GM12865 (cell line): ENCODE data around the gene ABAT.
"Not testable (repeated sequence)": the region's sequence is repeated elsewhere in the genome, so short reads cannot be mapped to it uniquely, and the experiment has no call there.

Source experiments
- DNase-seq: peaks from one replicate; pipeline ENCODE4 v3.0.0; 2010; ENCODE audit warnings: low read depth
- H3K4me3 ChIP-seq: 2 replicates; pipeline ENCODE4 v1.5.1; 2011; ENCODE audit warnings: mild to moderate bottlenecking, low read depth, low read length, control low read depth
- TF ChIP-seq, protein P1 (sequence below): IDR thresholded peaks from 2 replicates; pipeline ENCODE4 v1.5.1; 2011; ENCODE audit warnings: low read length, control low read depth, low read depth, inconsistent platforms; ENCODE audit not compliant: insufficient read depth; ENCODE audit errors: missing control alignments

Gene ABAT

DNA sequence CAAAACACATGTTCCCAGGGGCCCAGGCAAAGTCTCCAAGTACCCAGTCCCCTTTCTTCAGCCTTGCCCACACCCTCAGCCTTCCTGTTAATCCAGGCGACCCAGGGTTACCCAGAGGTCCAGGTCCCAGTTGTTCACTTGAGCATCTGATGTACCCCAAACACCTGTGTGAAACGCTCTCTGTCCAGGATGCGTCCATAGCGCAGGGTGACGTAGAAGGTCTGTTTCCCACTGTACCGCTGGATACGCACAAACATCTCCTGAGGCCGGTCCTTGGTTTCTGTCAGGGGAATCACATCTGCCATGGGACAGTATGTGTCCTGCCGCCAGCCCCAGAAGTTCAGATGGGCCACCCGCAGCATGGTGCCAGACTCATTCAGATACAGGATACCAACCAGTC, 121.4 kb downstream of the ABAT start:
- H3K4me3 ChIP-seq: no peak overlapping the region
- TF ChIP-seq, protein P1, sequence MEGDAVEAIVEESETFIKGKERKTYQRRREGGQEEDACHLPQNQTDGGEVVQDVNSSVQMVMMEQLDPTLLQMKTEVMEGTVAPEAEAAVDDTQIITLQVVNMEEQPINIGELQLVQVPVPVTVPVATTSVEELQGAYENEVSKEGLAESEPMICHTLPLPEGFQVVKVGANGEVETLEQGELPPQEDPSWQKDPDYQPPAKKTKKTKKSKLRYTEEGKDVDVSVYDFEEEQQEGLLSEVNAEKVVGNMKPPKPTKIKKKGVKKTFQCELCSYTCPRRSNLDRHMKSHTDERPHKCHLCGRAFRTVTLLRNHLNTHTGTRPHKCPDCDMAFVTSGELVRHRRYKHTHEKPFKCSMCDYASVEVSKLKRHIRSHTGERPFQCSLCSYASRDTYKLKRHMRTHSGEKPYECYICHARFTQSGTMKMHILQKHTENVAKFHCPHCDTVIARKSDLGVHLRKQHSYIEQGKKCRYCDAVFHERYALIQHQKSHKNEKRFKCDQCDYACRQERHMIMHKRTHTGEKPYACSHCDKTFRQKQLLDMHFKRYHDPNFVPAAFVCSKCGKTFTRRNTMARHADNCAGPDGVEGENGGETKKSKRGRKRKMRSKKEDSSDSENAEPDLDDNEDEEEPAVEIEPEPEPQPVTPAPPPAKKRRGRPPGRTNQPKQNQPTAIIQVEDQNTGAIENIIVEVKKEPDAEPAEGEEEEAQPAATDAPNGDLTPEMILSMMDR: no peak
- no peak for DNase-seq

DNA sequence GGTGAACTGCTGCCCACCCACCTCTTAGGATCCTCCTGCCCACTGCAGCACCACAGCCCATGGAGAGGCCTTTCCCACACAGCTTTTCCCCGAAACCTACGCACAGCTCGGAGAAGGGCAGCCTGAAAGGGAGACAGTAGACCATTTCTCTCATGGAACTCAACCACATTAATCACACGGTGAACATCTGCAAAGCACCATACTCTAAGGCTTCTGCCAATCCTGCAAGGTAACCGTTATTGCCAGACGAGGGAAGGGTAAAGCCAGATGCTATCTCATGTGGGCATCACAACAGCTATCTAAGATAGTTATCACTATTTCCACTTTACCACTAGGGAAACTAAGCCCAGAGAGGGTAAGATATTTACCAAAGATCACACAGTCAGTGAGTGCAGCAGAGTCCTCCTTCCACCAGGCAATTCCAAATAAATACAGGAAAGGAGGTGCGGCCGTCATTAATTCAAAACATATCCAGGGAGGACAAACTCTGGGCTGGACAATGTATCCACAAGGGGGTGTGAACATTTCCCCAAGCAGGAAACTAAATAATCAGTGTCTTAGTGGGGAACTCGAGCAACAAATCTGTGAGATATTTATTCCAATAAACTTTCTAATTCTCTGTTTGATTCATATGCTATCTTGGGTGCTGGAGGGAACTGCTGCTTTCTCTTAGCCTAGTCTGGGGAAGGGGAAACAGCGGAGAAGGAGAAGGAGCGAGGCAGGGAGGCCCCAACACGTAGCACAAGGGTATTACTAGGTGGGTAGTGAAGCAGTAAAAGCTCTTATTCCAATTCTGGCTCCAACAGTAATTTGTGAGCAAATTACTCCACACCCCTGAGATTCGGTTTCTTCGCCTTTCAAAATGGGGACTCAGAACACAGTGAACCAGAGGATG, 122.3 kb downstream of the ABAT start:
- TF ChIP-seq, protein P1: no peak
- DNase-seq: no peak
- H3K4me3 ChIP-seq: peak overlapping the region; percentile 73

DNA sequence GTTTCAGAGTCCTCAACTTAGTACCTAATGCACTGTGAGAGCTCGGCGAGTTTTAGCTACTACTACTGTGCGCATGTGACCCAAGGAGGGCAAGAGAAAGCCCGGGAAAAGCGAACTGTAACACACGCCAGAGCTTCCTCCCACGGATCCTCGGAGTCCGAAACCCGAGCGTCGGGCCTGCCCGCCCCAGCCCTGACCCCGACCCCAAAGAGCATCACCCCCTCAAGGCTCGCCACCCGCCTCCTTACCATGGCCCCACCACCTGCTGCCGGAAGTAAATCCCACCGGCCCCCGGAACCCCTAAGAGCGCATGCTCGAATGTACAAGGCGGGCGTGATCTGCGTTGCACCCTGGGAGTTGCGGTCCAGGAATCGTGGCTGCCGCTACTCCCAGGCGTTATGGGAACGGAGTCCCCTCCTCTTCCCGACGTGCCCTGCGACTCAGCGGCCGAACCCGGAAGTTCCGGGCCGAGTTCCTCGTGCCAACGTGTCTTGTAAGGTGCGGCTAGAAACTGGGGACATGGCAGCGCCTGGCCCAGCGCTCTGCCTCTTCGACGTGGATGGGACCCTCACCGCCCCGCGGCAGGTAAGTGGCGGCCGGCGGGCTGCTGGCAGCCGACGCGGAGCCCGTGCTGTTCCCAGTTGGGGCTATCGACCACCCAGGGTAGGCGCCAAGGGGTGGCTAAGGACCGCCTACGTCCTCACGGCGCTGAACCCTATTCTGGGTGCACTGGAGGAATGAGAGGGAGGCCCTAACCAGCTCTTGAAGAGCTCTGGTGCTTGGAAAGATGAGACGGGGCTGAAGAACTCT, 123.2 kb downstream of the ABAT start, which contains the start of the genes PMM2 and TMEM186:
PMM2 (plus strand) TSS at position 476 of the 810 bp plus-strand sequence; CDS start at position 520, 44 bp downstream.
TMEM186 (minus strand) TSS at position 276 of the 810 bp plus-strand sequence; CDS start at position 251, 25 bp downstream.
- peak within 1 kb of the TSS; percentile 73 for H3K4me3 ChIP-seq
- TF ChIP-seq, protein P1: no peak
- peak; percentile 98 for DNase-seq

DNA sequence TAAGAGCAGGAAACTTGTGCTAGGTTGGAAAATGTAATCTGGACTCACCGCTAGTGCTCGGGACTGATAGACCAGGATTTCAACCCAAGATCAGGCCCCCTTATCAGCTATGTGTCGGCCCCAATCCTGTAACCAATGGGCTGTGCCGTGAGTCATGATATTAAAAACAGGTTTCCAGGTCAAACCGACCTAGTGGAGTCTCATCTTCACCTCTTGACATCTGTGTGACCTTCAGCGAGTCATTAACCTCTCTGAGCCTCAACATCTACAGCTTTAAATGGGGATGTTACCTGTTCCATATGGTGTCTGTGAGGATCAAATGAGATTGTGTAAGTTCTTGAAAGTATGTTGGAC, 123.7 kb downstream of the ABAT start:
- TF ChIP-seq, protein P1: no peak
- peak; percentile 31 for DNase-seq
- peak overlapping the region; percentile 73 for H3K4me3 ChIP-seq

DNA sequence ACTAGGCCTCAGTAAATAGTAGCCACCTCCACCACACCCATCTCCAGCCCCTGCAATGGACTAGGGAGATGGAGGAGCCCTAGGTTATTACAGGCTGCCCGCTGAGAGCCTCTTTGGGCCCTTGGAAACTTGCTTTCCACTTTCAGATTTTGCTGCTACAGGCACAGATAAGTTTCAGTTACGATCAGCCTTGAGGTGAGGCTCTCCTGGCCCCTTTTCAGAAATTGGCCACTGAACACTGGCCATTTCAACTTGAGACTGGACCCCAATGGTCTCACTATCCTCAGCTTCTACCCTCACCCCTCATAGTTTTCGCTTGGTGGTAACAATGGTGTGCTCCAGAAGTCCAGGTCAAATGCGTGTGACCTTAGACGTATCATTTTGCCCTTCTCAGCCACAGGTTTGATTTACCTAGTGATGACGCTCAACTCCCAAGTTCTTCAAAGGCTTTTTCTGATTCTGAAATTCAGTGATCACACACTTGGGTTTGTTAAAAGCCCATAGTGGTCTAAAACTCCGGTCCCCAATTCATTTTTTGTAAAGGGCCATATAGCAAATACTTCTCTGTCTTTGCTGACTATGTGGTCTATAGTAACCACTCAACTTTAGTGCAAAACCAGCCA, 124.2 kb downstream of the ABAT start:
- TF ChIP-seq, protein P1: no peak
- peak overlapping the region; percentile 73 for H3K4me3 ChIP-seq
- peak; percentile 20 for DNase-seq

DNA sequence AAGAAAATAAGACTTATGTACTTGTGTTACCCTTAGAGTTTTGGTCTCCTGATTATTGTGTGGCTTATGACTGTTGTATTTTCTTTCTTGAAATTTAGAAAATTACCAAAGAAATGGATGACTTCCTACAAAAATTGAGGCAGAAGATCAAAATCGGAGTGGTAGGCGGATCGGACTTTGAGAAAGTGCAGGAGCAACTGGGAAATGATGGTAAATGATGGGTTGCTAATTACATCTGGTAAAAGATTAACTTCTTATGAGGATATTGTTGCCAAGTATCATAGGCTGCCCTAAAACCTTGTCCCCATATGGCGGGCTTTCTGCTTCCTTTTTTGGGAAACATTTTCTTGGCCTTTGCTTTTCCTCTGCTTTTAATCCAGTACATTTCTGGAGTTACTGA, 127.3 kb downstream of the ABAT start:
- no peak overlapping the region for H3K4me3 ChIP-seq
- DNase-seq: no peak
- TF ChIP-seq, protein P1: no peak

DNA sequence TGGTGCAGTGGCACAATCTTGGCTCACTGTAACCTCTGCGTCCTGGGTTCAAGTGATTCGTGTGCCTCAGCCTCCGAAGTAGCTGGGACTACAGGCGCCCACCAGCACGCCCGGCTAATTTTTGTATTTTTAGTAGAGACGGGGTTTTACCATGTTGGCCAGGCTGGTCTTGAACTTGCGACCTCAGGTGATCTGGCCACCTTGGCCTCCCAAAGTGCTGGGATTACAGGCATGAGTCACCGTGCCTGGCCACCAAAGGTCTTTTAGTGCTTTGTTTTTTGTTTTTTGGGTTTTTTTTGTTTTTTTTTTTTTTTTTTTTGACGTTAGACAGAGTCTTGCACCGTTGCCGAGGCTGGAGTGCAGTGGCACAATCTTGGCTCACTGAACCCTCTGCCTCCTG, 129.3 kb downstream of the ABAT start:
- not testable (repeated sequence) for H3K4me3 ChIP-seq, DNase-seq
